Muscle of back (tissue), 13 donors: ENCODE measurements around the gene LLGL1. TPM values are rescaled to one million over a fixed set of nuclear protein-coding genes. Genes with fewer than 3 reads are reported as not detected.

Experiments
- DNase-seq, 3 donors: peaks; one replicate each; pipeline versions ENCODE4 v3.0.0 to v3.0.0-alpha.2; 2013
- long read RNA-seq, 9 donors: transcript quantifications; one replicate each; lab custom pipeline, GENCODE V29; 2026
- polyA plus RNA-seq, 10 donors: library from polyadenylated mRNA; unstranded; fragments of 120-200 nt; gene quantifications; one replicate each; pipeline ENCODE4 v1.2.1, GENCODE V29; 2013; ENCODE audit not compliant: insufficient read length in 10 of 10

Gene LLGL1
- polyA plus RNA-seq: 10 to 100 TPM; 17.0 to 32.1 (median 23.0) TPM
- long read RNA-seq, donor 1, full-length matches to known transcripts: 1 of 47 reads
- long read RNA-seq, donor 1, partial matches to known transcripts: 46 of 47 reads
- long read RNA-seq, donor 1, other reads (novel, unspliced or antisense): 0 of 47 reads
- long read RNA-seq, donor 2, full-length matches to known transcripts: 1 of 38 reads
- long read RNA-seq, donor 2, partial matches to known transcripts: 37 of 38 reads
- long read RNA-seq, donor 2, other reads (novel, unspliced or antisense): 0 of 38 reads
- long read RNA-seq, donor 3: 0 reads
- long read RNA-seq, donor 4, full-length matches to known transcripts: 1 of 1 reads
- long read RNA-seq, donor 4, partial matches to known transcripts: 0 of 1 reads
- long read RNA-seq, donor 4, other reads (novel, unspliced or antisense): 0 of 1 reads
- long read RNA-seq, donor 5: 0 reads
- long read RNA-seq, donor 6, full-length matches to known transcripts: 1 of 1 reads
- long read RNA-seq, donor 6, partial matches to known transcripts: 0 of 1 reads
- long read RNA-seq, donor 6, other reads (novel, unspliced or antisense): 0 of 1 reads
- long read RNA-seq, donor 7, full-length matches to known transcripts: 4 of 4 reads
- long read RNA-seq, donor 7, partial matches to known transcripts: 0 of 4 reads
- long read RNA-seq, donor 7, other reads (novel, unspliced or antisense): 0 of 4 reads
- long read RNA-seq, donor 8, full-length matches to known transcripts: 3 of 3 reads
- long read RNA-seq, donor 8, partial matches to known transcripts: 0 of 3 reads
- long read RNA-seq, donor 8, other reads (novel, unspliced or antisense): 0 of 3 reads
- long read RNA-seq, donor 9: 0 reads

GRCh38 chr17:18225121-18225641, at the start of gene LLGL1:
LLGL1 (plus strand) TSS chr17:18225635; CDS start chr17:18225683, 48 bp downstream.
- peak; percentile 96 to 98 (median 97) for DNase-seq

- DNase-seq: no peak
Measured at GRCh38 chr17:18176176-18176575, 49.3 kb upstream of the LLGL1 start.

- DNase-seq: no peak
Measured at GRCh38 chr17:18177133-18177532, 48.3 kb upstream of the LLGL1 start.

- no peak for DNase-seq
Measured at GRCh38 chr17:18177722-18178121, 47.7 kb upstream of the LLGL1 start.

- no peak for DNase-seq
Measured at GRCh38 chr17:18179196-18179595, 46.2 kb upstream of the LLGL1 start.

GRCh38 chr17:18179804-18180203, 45.6 kb upstream of the LLGL1 start:
- DNase-seq: no peak

- peak in 2 of 3 donors; percentile 53 to 74 for DNase-seq
Measured at GRCh38 chr17:18181358-18181757, 44.1 kb upstream of the LLGL1 start.

- peak in 2 of 3 donors; percentile 51 to 85 for DNase-seq
Measured at GRCh38 chr17:18182110-18182977, 43.1 kb upstream of the LLGL1 start.

GRCh38 chr17:18182978-18183333, 42.5 kb upstream of the LLGL1 start:
- DNase-seq: peak in 2 of 3 donors; percentile 88 to 90

- peak; percentile 99 to 100 (median 100) for DNase-seq
Measured at GRCh38 chr17:18183334-18184142, 41.9 kb upstream of the LLGL1 start, which contains the start of gene ALKBH5. ALKBH5 (plus strand) TSS chr17:18183828; CDS start chr17:18184244, 416 bp downstream.

GRCh38 chr17:18184143-18185031, 41.0 kb upstream of the LLGL1 start:
- peak in 2 of 3 donors; percentile 22 to 71 for DNase-seq

- DNase-seq: peak in 1 of 3 donors; percentile 33
Measured at GRCh38 chr17:18185391-18185790, 40.0 kb upstream of the LLGL1 start.

- peak in 1 of 3 donors; percentile 54 for DNase-seq
Measured at GRCh38 chr17:18185832-18186626, 39.4 kb upstream of the LLGL1 start.

- peak; percentile 36 to 69 (median 61) for DNase-seq
Measured at GRCh38 chr17:18186627-18186982, 38.8 kb upstream of the LLGL1 start.

GRCh38 chr17:18187226-18187625, 38.2 kb upstream of the LLGL1 start:
- no peak for DNase-seq

GRCh38 chr17:18187821-18188761, 37.3 kb upstream of the LLGL1 start:
- DNase-seq: no peak

- no peak for DNase-seq
Measured at GRCh38 chr17:18190628-18191235, 34.7 kb upstream of the LLGL1 start.
